Ovary (tissue), 3 donors: ENCODE data around the gene CLDN24.

Experiments
- POLR2A ChIP-seq: fragments of 450-650 bp; IDR thresholded peaks from one replicate; pipeline ENCODE4 v1.6.1; 2017; ENCODE audit warnings: antibody characterized with exemption, mild to moderate bottlenecking, moderate library complexity
- TF ChIP-seq, protein P1 (sequence below), 3 donors: fragments of 450-650 bp in 2 of 3; fragments of 200-600 bp in 1 of 3; IDR thresholded peaks; one replicate each; pipeline versions ENCODE4 v1.5.1 to v1.8.0; 2016 to 2022; ENCODE audit warnings: antibody characterized with exemption in 3 of 3, mild to moderate bottlenecking in 1 of 3
- donor health status: DM: no; HTN: no; CAD: no.

- no peak for TF ChIP-seq POLR2A
- TF ChIP-seq, protein P1, sequence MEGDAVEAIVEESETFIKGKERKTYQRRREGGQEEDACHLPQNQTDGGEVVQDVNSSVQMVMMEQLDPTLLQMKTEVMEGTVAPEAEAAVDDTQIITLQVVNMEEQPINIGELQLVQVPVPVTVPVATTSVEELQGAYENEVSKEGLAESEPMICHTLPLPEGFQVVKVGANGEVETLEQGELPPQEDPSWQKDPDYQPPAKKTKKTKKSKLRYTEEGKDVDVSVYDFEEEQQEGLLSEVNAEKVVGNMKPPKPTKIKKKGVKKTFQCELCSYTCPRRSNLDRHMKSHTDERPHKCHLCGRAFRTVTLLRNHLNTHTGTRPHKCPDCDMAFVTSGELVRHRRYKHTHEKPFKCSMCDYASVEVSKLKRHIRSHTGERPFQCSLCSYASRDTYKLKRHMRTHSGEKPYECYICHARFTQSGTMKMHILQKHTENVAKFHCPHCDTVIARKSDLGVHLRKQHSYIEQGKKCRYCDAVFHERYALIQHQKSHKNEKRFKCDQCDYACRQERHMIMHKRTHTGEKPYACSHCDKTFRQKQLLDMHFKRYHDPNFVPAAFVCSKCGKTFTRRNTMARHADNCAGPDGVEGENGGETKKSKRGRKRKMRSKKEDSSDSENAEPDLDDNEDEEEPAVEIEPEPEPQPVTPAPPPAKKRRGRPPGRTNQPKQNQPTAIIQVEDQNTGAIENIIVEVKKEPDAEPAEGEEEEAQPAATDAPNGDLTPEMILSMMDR (IDR thresholded peaks at IDR 0.05) = no peak
These were observed 36.3 kb downstream of the CLDN24 start for GRCh38 chr4:183285886-183286285.
